ENCODE data around the gene KRT6B.

Gene KRT6B

GRCh38 chr12:52437508-52437907, 14.4 kb downstream of the KRT6B start:
- in situ Hi-C loops (cut with HindIII; ENCODE audit: low sequenced_read_pairs): no loop called here

DNA sequence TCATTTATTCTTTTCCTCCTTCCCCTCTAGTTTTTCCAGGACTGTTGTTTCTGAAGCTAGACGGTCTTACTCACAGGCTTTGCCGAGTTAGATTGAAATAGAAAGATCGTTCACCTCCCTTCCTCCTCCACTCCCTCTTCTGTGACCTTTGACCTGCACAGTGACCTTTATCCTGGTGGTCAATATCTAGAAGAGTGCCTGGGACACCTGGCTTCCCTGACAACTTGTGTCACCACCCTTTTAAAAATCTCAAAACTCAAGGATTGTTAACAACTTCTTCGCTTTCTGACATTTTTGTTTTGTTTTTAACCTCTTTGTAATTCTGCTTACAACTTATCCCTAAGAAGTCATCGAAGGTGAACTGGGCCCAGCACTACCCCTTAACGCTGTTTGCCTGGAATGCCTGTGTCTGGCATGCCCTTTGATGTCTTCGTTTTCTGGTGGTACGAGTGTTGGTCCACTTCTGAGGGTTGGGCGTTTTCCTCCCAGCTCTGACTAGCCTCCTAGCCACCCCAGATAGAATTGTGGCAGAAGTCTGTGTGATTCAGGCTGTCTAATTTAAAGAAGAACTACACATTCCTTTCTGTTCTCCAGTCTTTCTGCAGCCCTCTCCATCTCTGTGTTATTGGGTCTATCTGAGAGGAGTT, 15.0 kb downstream of the KRT6B start:
- in situ Hi-C loops (cut with HindIII; ENCODE audit: low sequenced_read_pairs): no loop called here

DNA sequence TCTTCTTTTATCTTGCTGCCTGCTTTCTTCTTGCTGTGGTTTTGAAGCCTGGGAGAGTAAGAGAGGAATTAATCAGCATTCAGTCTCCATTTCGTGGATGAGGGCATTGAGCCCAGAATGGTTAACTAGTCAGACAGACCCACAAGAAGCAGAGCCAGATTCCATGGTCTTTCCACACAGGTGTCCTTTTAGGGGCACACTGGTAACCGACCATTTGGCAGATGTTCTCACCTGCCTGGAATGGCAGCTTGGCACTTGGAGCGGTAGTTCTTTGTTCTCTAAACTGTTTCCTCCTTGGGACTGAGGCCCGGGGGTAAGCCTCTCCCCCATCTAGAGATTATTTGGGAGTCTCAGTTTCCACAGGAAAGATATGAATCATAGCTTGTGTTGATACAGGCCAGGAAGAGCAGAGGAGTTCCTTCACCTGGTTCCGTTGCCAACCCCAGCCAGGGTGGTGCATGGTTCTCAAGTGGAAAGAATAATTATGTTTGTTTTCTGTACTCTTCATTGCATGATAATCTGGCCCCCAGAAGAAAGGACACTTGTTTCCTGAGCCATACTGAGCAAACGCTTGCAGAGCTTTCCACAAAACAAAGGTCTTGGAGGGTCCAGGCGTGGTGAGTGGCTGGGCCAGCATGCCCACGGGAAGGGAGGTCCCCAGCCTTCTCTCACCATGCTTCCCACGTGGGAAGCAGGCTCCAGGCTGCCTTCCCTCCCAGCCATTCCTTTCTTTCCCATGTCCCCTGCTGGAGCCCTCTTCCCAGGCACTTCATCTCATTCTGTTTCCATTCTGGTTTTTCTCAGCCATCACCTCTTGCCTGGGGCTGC, 15.7 kb downstream of the KRT6B start:
- in situ Hi-C loops (cut with HindIII; ENCODE audit: low sequenced_read_pairs): no loop called here

DNA sequence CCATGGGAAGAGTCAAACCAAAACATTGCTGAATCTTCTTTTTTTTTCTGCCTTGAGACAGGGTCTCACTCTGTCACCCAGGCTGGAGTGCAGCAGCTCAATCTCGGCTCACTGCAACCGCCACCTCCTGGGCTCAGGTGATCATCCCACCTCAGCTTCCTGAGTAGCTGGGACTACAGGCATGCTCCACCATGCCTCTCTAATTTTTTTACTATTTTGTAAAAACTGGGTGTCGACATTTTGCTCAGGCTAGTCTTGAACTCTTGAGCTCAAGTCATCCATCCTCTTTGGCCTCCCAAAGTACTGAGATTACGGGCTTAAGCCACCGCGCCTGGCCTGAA, 16.3 kb downstream of the KRT6B start:
- in situ Hi-C loops (cut with HindIII; ENCODE audit: low sequenced_read_pairs): no loop called here

- in situ Hi-C loops (cut with HindIII; ENCODE audit: low sequenced_read_pairs): no loop called here
Measured at GRCh38 chr12:52434760-52435530, 17.0 kb downstream of the KRT6B start.

DNA sequence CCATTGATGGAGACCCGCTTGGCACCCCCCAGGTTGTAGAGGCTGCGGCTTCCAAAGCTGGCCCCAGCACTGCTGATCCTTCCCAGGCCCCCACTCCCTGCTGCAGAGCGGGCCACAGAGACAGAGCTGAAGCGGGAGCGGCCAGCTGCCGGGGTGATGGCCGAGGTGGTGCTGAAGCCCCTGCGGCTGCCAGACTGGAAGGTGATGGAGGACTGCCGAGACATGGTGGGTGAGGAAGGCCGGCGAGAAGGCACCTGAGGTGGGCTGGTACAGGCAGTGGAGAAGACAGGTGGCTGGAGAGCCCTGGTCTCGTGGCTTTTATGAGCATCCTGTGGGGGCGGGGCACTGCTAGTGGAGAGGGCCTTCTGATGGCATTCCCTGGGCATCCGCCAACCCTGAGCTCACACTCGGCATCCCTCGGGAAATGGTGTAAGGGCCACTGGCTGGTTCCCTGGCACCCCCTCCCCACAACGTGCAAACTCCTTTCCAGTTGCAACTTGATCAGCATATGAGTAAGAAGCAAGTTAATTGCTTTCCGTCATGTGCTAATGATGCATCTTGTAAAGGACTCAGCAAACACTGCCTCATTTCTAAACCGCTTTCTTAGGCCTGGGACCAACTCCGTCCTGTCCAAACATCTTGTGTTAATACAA, 17.7 kb downstream of the KRT6B start, which contains the start of gene KRT75:
Gene KRT75 (minus strand): TSS at position 291 of the 653 bp plus-strand sequence. CDS start 67 bp downstream, at position 224.
- in situ Hi-C loops (cut with HindIII; ENCODE audit: low sequenced_read_pairs): no loop called here

DNA sequence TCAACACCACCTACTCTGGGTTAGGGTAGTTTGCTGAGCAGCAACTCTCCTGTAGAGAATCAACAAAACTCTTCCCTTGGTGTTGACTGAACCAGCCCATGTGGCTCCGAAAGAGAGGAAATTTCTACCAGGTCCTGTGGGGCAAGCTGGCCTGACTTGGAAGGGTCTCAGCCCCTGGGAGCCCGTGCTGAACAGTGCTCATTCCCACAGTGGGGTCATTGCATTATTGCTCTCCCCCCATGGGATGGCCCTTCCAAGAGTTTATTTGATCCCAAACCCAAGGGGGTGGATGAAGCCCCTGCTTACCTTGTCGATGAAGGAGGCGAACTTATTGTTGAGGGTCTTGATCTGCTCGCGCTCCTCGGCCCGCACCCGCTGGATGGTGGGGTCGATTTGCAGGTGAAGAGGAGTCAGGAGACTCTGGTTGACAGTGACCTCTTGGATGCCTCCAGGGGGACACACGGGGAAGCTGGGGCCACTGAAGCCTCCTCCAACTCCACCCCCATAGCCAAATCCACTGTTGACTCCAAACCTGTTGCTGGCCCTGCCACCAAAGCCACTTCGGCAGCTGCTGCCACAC, 18.4 kb downstream of the KRT6B start:
- in situ Hi-C loops (cut with HindIII; ENCODE audit: low sequenced_read_pairs): no loop called here

DNA sequence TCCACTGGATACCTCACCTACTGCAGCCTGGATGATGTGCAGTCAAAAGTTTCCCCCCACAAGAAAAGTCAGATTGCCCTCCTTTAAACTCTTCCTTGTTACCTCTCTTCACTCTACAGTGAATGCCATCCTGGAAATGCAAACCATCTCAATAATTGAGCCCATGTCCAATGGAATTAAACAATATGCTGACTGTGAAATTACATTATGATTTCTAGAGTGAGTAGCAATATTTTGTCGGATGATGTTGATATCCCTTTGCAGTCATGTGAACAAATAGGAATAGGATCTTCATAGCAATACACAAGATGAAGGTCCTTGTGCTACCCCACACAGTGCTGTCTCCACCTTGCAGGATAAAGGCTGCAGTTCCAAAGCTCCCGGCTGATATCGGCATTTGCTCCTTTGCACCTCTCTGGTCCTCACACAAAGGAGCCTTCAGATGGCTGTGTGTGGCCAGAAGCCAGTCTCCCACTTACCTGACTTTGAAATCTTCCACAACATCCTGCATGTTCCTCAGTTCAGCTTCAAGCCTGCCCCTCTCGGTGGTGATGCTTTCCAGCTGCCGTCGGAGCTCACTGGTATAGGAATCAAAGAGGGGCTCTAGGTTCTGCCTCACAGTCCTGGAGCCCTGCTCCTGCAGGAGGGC, 19.3 kb downstream of the KRT6B start:
- in situ Hi-C loops (cut with HindIII; ENCODE audit: low sequenced_read_pairs): no loop called here

- in situ Hi-C loops (cut with HindIII; ENCODE audit: low sequenced_read_pairs): no loop called here
Measured at GRCh38 chr12:52428121-52428520, 23.8 kb downstream of the KRT6B start.

DNA sequence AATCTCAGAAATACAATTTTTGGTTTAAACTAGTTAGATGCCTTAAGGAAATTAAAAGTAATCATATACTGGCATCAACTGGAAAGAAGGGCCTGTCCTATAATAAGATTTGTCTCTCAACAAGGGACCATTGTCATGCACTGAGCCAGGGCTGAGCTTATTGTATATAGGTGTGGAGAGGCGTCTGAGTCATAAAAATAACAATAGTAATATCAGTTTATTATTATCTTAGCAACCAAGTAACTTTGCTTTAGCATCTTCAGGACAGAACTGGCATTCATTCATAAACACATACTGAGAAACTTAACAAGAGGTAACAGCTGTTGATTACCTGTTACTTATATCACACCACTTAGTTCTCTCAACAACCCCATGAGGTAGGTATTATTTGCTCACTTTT, 24.9 kb downstream of the KRT6B start:
- in situ Hi-C loops (cut with HindIII; ENCODE audit: low sequenced_read_pairs): no loop called here

DNA sequence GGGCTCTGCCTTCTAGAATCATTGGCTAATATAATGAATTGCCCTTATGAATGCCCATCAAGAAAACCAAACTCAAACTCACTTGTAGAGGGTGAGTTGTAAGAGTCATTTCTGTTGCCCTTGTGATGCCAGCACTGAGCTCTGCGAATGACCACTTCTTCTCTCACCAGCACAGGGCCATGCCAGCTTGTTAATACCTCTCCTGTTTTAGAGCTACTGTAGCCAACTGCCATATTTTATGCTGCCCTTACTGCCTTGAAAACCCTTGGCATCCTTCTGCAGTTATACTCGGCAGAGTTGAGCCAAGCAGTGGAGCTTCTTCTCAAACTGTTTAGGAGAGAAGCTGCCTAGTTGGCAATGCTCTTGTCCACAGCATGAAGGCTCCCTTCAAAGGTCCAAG, 25.9 kb downstream of the KRT6B start:
- in situ Hi-C loops (cut with HindIII; ENCODE audit: low sequenced_read_pairs): no loop called here

DNA sequence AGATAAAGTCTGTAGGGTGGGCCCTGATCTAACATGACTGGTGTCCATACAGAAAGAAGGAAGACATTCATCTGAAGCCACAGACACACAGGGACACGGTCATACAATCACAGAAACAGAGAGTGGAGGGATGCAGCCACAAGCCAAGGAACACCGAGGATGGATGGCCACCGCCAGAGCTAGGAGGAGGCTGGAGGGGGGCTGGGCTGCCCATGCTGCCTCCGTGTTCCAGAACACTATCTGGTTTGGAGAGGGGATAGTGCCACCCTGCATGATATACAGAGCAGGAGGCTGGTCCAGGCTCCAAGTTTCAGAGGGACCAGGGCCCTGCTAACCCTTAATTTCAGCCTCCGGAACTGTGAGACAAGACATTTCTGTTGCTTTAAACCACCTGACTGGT, 26.5 kb downstream of the KRT6B start:
- in situ Hi-C loops (cut with HindIII; ENCODE audit: low sequenced_read_pairs): no loop called here

DNA sequence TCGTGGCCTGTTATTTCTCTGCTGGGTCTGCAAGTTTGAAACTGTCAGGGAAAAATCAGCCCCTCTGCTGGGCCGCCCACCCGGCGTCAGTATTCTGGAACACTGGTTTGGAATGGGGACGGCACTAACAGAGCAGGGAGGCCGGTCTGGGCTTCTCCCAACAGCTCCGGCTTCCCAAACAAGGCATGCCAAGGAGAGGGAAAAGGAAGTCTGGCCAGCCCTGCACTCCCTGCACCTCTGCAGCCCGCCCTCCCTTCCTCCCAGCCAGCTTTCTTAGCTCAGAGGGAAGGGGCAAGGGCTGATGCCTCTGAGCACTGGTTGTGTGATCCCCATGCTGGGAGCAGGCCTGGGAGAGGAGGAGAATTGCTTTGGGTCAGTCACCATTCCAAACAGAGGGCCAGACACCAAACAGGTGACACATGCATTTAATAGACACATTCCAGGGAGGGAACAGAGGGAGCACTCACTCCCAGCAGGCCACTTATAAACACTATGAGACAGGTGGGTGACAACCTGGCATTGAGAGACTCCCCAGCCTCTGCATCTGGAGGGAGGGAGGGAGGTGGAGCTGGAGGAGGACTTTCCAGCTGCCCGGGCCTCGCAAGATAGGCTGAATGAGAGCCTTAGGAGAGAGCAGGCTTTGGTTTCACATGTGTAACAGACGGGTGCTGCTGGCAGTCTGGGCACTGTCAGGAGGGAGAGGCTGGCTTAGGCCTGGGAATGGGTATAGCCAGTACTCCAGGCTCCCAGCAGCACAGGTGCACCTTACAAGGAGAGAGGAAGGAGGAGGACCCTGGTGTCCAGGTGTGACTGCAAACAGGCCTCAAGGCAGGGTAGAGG, 28.1 kb downstream of the KRT6B start:
- in situ Hi-C loops (cut with HindIII; ENCODE audit: low sequenced_read_pairs): no loop called here

GRCh38 chr12:52423035-52423434, 28.9 kb downstream of the KRT6B start:
- in situ Hi-C loops (cut with HindIII; ENCODE audit: low sequenced_read_pairs): no loop called here

DNA sequence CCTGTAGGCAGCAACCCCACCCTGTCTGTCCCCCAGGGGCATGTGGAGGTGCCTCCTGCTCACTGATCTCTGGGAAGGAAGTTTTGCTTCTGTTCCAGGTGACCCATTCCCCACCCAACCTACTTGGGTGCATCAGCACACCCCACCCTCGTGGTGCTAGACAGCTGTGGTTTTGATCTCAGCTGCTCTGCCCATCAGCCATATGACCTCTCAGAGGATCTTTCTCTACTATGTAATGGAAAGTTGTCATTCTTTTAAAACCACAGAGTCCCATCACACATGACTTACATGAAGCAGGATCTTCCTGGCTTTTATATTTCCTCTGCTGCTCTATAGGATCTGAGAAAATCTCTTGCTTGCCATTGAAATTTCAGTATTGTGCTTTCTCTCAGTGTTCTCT, 32.3 kb downstream of the KRT6B start:
- in situ Hi-C loops (cut with HindIII; ENCODE audit: low sequenced_read_pairs): no loop called here

GRCh38 chr12:52418576-52419110, 33.3 kb downstream of the KRT6B start:
- in situ Hi-C loops (cut with HindIII; ENCODE audit: low sequenced_read_pairs): no loop called here

DNA sequence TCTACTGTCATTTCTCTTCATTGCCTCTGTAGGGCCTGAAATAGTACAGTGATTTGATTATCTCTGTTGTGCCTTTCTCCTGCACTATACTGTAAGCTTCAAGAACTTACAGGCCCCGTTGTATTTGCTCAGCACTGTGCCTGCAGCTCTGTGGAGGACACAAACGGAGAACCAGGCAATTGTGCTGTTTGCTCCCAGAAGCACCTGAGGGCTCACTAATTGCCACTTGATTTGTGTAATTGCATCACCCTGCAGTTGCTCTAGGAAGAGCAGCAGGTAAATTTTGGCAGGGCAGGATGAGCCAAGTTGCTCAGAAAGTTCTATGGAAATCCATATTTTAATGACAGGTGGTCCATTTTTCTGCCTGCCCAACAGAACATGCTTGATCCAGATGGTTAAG, 34.2 kb downstream of the KRT6B start:
- in situ Hi-C loops (cut with HindIII; ENCODE audit: low sequenced_read_pairs): no loop called here

DNA sequence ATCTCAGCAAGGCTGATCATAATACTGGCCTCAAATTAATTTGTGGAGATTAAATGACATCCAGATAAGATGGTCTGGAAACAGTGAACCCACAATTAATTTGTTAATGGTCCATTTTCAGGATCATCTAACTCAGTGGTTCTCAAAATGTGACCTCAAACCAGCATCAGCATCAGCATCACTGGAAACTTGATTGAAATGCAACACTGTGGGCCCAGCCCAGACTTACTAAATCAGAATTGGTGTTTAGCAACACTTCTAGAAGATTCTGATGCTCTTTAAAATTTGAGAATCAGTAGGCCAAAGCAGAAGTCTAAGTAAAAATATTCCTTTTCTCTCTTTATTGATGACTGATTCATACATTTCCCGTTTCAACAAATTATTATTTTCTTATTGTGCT, 35.2 kb downstream of the KRT6B start:
- in situ Hi-C loops (cut with HindIII; ENCODE audit: low sequenced_read_pairs): no loop called here

All from DLD1 (cell line).